HEK293 (cell line): ENCODE data around the gene ARHGAP10.
"Not testable (repeated sequence)": the region's sequence is repeated elsewhere in the genome, so short reads cannot be mapped to it uniquely, and the experiment has no call there.

Experiments used
- CTCF ChIA-PET: fragments of 350-600 bp; formaldehyde crosslinking; extraction: SDS; loops from one replicate; lab custom pipeline; 2021; ENCODE audit warnings: antibody characterized with exemption; lab: Yijun Ruan, JAX
- POLR2A ChIA-PET: fragments of 300-600 bp; formaldehyde crosslinking; extraction: SDS; loops from one replicate; lab custom pipeline; 2020; ENCODE audit warnings: antibody characterized with exemption, inconsistent platforms; lab: Yijun Ruan, JAX
- H3K27ac ChIP-seq: fragments of 200-500 bp; sonication (Bioruptor generic); 2 replicates; pipeline ENCODE4 v1.5.1; 2014; ENCODE audit warnings: low read depth, low read length, control low read depth, inconsistent platforms; ENCODE audit errors: extremely low read depth
- H3K36me3 ChIP-seq, 2 experiments: fragments of 200-500 bp in 1 of 2; sonication (Bioruptor generic) in 1 of 2; 1 replicate in 1 of 2; 2 replicates in 1 of 2; pipeline ENCODE4 v1.5.1; 2014 to 2017; ENCODE audit warnings: inconsistent platforms in 2 of 2, low read length in 2 of 2; ENCODE audit not compliant: control insufficient read depth in 2 of 2, insufficient read depth in 1 of 2
- H3K4me1 ChIP-seq: fragments of 200-500 bp; sonication (Bioruptor generic); 2 replicates; pipeline ENCODE4 v1.5.1; 2014; ENCODE audit warnings: mild to moderate bottlenecking, low read length, inconsistent platforms; ENCODE audit not compliant: control insufficient read depth, insufficient read depth
- H3K4me3 ChIP-seq: 2 replicates; pipeline ENCODE4 v1.5.1; 2011; ENCODE audit warnings: low read depth, mild to moderate bottlenecking, control low read depth, low read length, moderate library complexity
- H3K9me3 ChIP-seq: fragments of 200-500 bp; sonication (Bioruptor generic); 2 replicates; pipeline ENCODE4 v1.5.1; 2014; ENCODE audit warnings: low read depth, low read length, inconsistent platforms; ENCODE audit not compliant: control insufficient read depth, insufficient read depth
- AEBP2 ChIP-seq: fragments of 450-650 bp; formaldehyde crosslinking; IDR thresholded peaks from 2 replicates; pipeline ENCODE4 v1.5.1; 2016; ENCODE audit warnings: missing biosample characterization, missing genetic modification characterization, borderline replicate concordance
- INSM2 ChIP-seq: fragments of 450-650 bp; formaldehyde crosslinking; IDR thresholded peaks from 2 replicates; pipeline ENCODE4 v1.5.1; 2016; ENCODE audit warnings: missing biosample characterization, missing genetic modification characterization
- SCRT2 ChIP-seq: fragments of 450-650 bp; formaldehyde crosslinking; IDR thresholded peaks from 2 replicates; pipeline ENCODE4 v1.5.1; 2016; ENCODE audit warnings: missing biosample characterization, missing genetic modification characterization
- ZEB2 ChIP-seq: fragments of 450-650 bp; formaldehyde crosslinking; IDR thresholded peaks from 2 replicates; pipeline ENCODE4 v1.5.1; 2016; ENCODE audit warnings: missing biosample characterization, missing genetic modification characterization
- ZNF146 ChIP-seq: fragments of 450-650 bp; formaldehyde crosslinking; IDR thresholded peaks from 2 replicates; pipeline ENCODE4 v1.5.1; 2016; ENCODE audit warnings: missing biosample characterization, missing genetic modification characterization
- ZNF184 ChIP-seq: fragments of 450-650 bp; IDR thresholded peaks from 2 replicates; pipeline ENCODE4 v1.5.1; 2018; ENCODE audit warnings: missing biosample characterization, mild to moderate bottlenecking, missing genetic modification characterization
- ZNF2 ChIP-seq: fragments of 450-650 bp; formaldehyde crosslinking; IDR thresholded peaks from 2 replicates; pipeline ENCODE4 v1.5.1; 2016; ENCODE audit warnings: missing biosample characterization, missing genetic modification characterization
- ZNF24 ChIP-seq: fragments of 450-650 bp; formaldehyde crosslinking; IDR thresholded peaks from 2 replicates; pipeline ENCODE4 v1.5.1; 2016; ENCODE audit warnings: missing biosample characterization, missing genetic modification characterization
- ZNF324 ChIP-seq: fragments of 450-650 bp; formaldehyde crosslinking; IDR thresholded peaks from 2 replicates; pipeline ENCODE4 v1.5.1; 2016; ENCODE audit warnings: missing biosample characterization, missing genetic modification characterization
- ZNF366 ChIP-seq: fragments of 450-650 bp; formaldehyde crosslinking; conservative IDR thresholded peaks from 2 replicates; pipeline ENCODE4 v1.5.1; 2016; ENCODE audit warnings: missing biosample characterization, missing genetic modification characterization
- ZNF391 ChIP-seq: fragments of 450-650 bp; formaldehyde crosslinking; IDR thresholded peaks from 2 replicates; pipeline ENCODE4 v1.5.1; 2016; ENCODE audit warnings: low read depth, missing biosample characterization, missing genetic modification characterization, borderline replicate concordance
- ZNF518A ChIP-seq: fragments of 450-650 bp; formaldehyde crosslinking; conservative IDR thresholded peaks from 2 replicates; pipeline ENCODE4 v1.5.1; 2016; ENCODE audit warnings: low read depth, missing biosample characterization, missing genetic modification characterization
- ZNF571 ChIP-seq: fragments of 450-650 bp; formaldehyde crosslinking; IDR thresholded peaks from 2 replicates; pipeline ENCODE4 v1.5.0; 2017; ENCODE audit warnings: missing biosample characterization, missing genetic modification characterization
- ZNF580 ChIP-seq: fragments of 450-650 bp; formaldehyde crosslinking; IDR thresholded peaks from 2 replicates; pipeline ENCODE4 v1.5.1; 2016; ENCODE audit warnings: missing biosample characterization, missing genetic modification characterization
- ZNF677 ChIP-seq: fragments of 450-650 bp; IDR thresholded peaks from 2 replicates; pipeline ENCODE4 v1.5.0; 2018; ENCODE audit warnings: missing biosample characterization, mild to moderate bottlenecking, missing genetic modification characterization, moderate library complexity
- ZXDB ChIP-seq: fragments of 450-650 bp; formaldehyde crosslinking; IDR thresholded peaks from 2 replicates; pipeline ENCODE4 v1.5.1; 2016; ENCODE audit warnings: missing biosample characterization, missing genetic modification characterization

ARHGAP10 gene

GRCh38 chr4:147996859-147997258 is 265.0 kb downstream of the ARHGAP10 start (continued):
- TF ChIP-seq AEBP2 (tag by site-specific recombination): no peak
- no peak for TF ChIP-seq ZNF391 (tag by site-specific recombination)

GRCh38 chr4:148000038-148000437 is 268.1 kb downstream of the ARHGAP10 start:
- POLR2A ChIA-PET, H3K9me3 ChIP-seq, H3K4me1 ChIP-seq, H3K4me3 ChIP-seq, H3K36me3 ChIP-seq, H3K27ac ChIP-seq: not testable (repeated sequence)
- CTCF ChIA-PET: interaction anchor here (0.7 kb wide), 1 partner anchor 1700 kb away, joined by 6 read pairs; no protein-coding TSS in a partner anchor
- TF ChIP-seq ZNF580 (tag by site-specific recombination) (0 out of 2 replicates have a peak, but pooled peaks have one; percentile 50), ZNF146 (peak; percentile 93)
- TF ChIP-seq, all 188 proteins: peak for 2; not testable (repeated sequence) for 186

- TF ChIP-seq SCRT2 (tag by site-specific recombination) (0 out of 2 replicates have a peak, but pooled peaks have one; percentile 11), ZNF2 (tag by site-specific recombination) (no peak)
- TF ChIP-seq, all 188 proteins: peak for 1
- Histone ChIP-seq H3K27ac (no peak overlapping the region), H3K4me1 (peaks cover 4% of the 10 kb centered on the region; the same call in 1 of the 2 replicates), H3K4me3 (no peak overlapping the region), H3K36me3 (no peaks in the 10 kb centered on the region), H3K9me3 (no peaks in the 10 kb centered on the region)
- ChIA-PET CTCF (no interaction called here), POLR2A (no interaction called here)
Observed at GRCh38 chr4:148004228-148004857, 272.5 kb downstream of the ARHGAP10 start.

GRCh38 chr4:148006001-148006400 is 274.1 kb downstream of the ARHGAP10 start:
- no peak overlapping the region for H3K4me3 ChIP-seq
- no peak overlapping the region for H3K27ac ChIP-seq
- TF ChIP-seq ZNF24 (tag by site-specific recombination) (no peak), ZNF677 (tag by site-specific recombination) (no peak), ZNF184 (tag by site-specific recombination) (no peak)
- peaks cover 4% of the 10 kb centered on the region; the same call in 1 of the 2 replicates for H3K4me1 ChIP-seq
- POLR2A ChIA-PET: no interaction called here
- no peaks in the 10 kb centered on the region for H3K9me3 ChIP-seq
- H3K36me3 ChIP-seq: no peaks in the 10 kb centered on the region
- CTCF ChIA-PET: interaction anchor here (0.8 kb wide), 1 partner anchor 23 kb away, joined by 3 read pairs; no protein-coding TSS in a partner anchor

GRCh38 chr4:148007314-148007760 is 275.4 kb downstream of the ARHGAP10 start:
- CTCF ChIA-PET: no interaction called here
- Histone ChIP-seq H3K4me1 (peaks cover 4% of the 10 kb centered on the region; the same call in 1 of the 2 replicates), H3K9me3 (no peaks in the 10 kb centered on the region), H3K36me3 (no peaks in the 10 kb centered on the region), H3K4me3 (no peak overlapping the region), H3K27ac (no peak overlapping the region)
- POLR2A ChIA-PET: no interaction called here
- TF ChIP-seq ZNF366 (tag by site-specific recombination) (peak; percentile 74), ZNF518A (tag by site-specific recombination) (0 out of 2 replicates have a peak, but pooled peaks have one; percentile 22), INSM2 (peak; percentile 82), ZNF184 (tag by site-specific recombination) (peak; percentile 49; the same call in 1 of the 2 replicates), ZNF324 (tag by site-specific recombination) (no peak), ZEB2 (tag by site-specific recombination) (peak; percentile 52), ZNF571 (tag by site-specific recombination) (no peak), ZXDB (tag by site-specific recombination) (peak; percentile 65)
